ENCODE results near the gene NKD1. TPM values are rescaled to one million over a fixed set of nuclear protein-coding genes. Genes with fewer than 3 reads are reported as not detected.
A peak's percentile ranks its signal among the peaks of the same experiment; 100 is the strongest.
"Not testable (repeated sequence)": the region's sequence is repeated elsewhere in the genome, so short reads cannot be mapped to it uniquely, and the experiment has no call there.

The NKD1 gene
- total and polyA plus RNA-seq, 7 donors: under 0.01 to 18.0 (median 6.7) TPM

- H3K4me1 ChIP-seq: peaks cover 0 to 19% (median 16%) of the 10 kb centered on the region in 4 donors
- DNase-seq: peak; percentile 15
- no peaks in the 10 kb centered on the region for H3K9me3 ChIP-seq
- no peaks in the 10 kb centered on the region for H3K27me3 ChIP-seq
- H3K4me3 ChIP-seq: no peak overlapping the region
- no peaks in the 10 kb centered on the region for H3K36me3 ChIP-seq
- WGBS, 2 donors: 87 to 88% methylated on average over 2 of the region's 2 CpGs
- no peak overlapping the region for H3K27ac ChIP-seq
- TF ChIP-seq, protein P1, sequence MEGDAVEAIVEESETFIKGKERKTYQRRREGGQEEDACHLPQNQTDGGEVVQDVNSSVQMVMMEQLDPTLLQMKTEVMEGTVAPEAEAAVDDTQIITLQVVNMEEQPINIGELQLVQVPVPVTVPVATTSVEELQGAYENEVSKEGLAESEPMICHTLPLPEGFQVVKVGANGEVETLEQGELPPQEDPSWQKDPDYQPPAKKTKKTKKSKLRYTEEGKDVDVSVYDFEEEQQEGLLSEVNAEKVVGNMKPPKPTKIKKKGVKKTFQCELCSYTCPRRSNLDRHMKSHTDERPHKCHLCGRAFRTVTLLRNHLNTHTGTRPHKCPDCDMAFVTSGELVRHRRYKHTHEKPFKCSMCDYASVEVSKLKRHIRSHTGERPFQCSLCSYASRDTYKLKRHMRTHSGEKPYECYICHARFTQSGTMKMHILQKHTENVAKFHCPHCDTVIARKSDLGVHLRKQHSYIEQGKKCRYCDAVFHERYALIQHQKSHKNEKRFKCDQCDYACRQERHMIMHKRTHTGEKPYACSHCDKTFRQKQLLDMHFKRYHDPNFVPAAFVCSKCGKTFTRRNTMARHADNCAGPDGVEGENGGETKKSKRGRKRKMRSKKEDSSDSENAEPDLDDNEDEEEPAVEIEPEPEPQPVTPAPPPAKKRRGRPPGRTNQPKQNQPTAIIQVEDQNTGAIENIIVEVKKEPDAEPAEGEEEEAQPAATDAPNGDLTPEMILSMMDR (IDR thresholded peaks at IDR 0.05): no peak
- TF ChIP-seq POLR2A (IDR thresholded peaks at IDR 0.05) (no peak), EP300 (IDR thresholded peaks at IDR 0.05) (no peak), POLR2AphosphoS5 (IDR thresholded peaks at IDR 0.05) (no peak)
- intact Hi-C loops (cut with DNase I): no loop called here
These were observed 46.9 kb upstream of the NKD1 start for GRCh38 chr16:50501251-50501650.

GRCh38 chr16:50501986-50502615, 46.1 kb upstream of the NKD1 start:
- DNase-seq: peak; percentile 20
- Histone ChIP-seq H3K27me3 (no peaks in the 10 kb centered on the region), H3K27ac (no peak overlapping the region), H3K36me3 (no peaks in the 10 kb centered on the region), H3K4me1 (peaks cover 0 to 19% (median 16%) of the 10 kb centered on the region in 4 donors), H3K4me3 (no peak overlapping the region), H3K9me3 (no peaks in the 10 kb centered on the region)
- TF ChIP-seq, protein P1 (IDR thresholded peaks at IDR 0.05): no peak
- no peak for TF ChIP-seq EP300 (IDR thresholded peaks at IDR 0.05)
- no peak for TF ChIP-seq POLR2A (IDR thresholded peaks at IDR 0.05)
- TF ChIP-seq POLR2AphosphoS5 (IDR thresholded peaks at IDR 0.05): no peak
- intact Hi-C loops (cut with DNase I): no loop called here
- 80 to 84% methylated on average over 5 of the region's 5 CpGs for WGBS, 2 donors

GRCh38 chr16:50502616-50503011, 45.6 kb upstream of the NKD1 start:
- H3K27ac ChIP-seq: no peak overlapping the region

DNA sequence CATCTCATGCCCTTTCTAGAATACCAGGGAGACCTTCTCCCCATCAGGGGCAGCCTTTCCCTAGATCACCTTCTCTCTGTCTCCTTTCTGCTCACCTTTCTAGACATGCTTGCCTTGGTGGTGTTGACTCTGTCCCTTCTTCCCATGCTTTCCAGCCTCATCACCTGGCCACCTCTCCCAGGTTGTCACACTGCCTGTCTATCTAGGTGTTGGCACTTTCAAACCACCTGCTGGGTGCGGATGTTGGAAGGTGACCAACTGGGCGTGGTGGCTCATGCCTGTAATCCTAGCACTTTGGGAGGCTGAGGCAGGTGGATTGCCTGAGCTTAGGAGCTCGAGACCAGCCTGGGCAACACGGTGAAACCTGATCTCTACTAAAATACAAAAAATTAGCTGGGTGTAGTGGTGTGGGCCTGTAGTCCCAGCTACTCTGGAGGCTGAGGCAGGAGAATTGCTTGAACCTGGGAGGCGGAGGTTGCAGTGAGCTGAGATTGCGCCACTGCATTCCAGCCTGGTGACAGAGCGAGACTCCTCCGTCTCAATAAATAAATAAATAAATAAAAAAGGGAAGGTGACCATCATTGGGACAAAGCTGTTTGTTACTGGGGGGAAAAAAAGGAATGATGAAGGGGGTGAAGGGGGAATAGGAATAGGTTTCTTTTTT, 44.2 kb upstream of the NKD1 start:
- H3K4me1 ChIP-seq; H3K27ac ChIP-seq; intact Hi-C loops (cut with DNase I); H3K36me3 ChIP-seq; H3K9me3 ChIP-seq; H3K27me3 ChIP-seq; H3K4me3 ChIP-seq: not testable (repeated sequence)
- DNase-seq: peak; percentile 26
- WGBS, 2 donors: 43 to 79% methylated on average over 8 of the region's 8 CpGs

More at GRCh38 chr16:50502616-50503011, 45.6 kb upstream of the NKD1 start:
- H3K27me3 ChIP-seq: no peaks in the 10 kb centered on the region
- H3K9me3 ChIP-seq: no peaks in the 10 kb centered on the region
- intact Hi-C loops (cut with DNase I): no loop called here
- 32 to 56% methylated on average over 10 of the region's 10 CpGs for WGBS, 2 donors
- TF ChIP-seq, protein P1 (IDR thresholded peaks at IDR 0.05): no peak
- TF ChIP-seq EP300 (IDR thresholded peaks at IDR 0.05) (no peak), POLR2AphosphoS5 (IDR thresholded peaks at IDR 0.05) (no peak), POLR2A (IDR thresholded peaks at IDR 0.05) (no peak)
- DNase-seq: no peak
- peaks cover 0 to 19% (median 16%) of the 10 kb centered on the region in 4 donors for H3K4me1 ChIP-seq
- no peak overlapping the region for H3K4me3 ChIP-seq
- H3K36me3 ChIP-seq: no peaks in the 10 kb centered on the region

GRCh38 chr16:50505115-50505514, 43.1 kb upstream of the NKD1 start:
- Histone ChIP-seq H3K9me3 (no peaks in the 10 kb centered on the region), H3K4me3 (no peak overlapping the region), H3K4me1 (no peaks in the 10 kb centered on the region), H3K36me3 (no peaks in the 10 kb centered on the region), H3K27ac (no peak overlapping the region), H3K27me3 (no peaks in the 10 kb centered on the region)
- 85 to 87% methylated on average over 5 of the region's 5 CpGs for WGBS, 2 donors
- intact Hi-C loops (cut with DNase I): no loop called here
- DNase-seq: no peak
- TF ChIP-seq POLR2A (IDR thresholded peaks at IDR 0.05) (no peak), POLR2AphosphoS5 (IDR thresholded peaks at IDR 0.05) (no peak), EP300 (IDR thresholded peaks at IDR 0.05) (no peak)
- TF ChIP-seq, protein P1 (IDR thresholded peaks at IDR 0.05): no peak

All from sigmoid colon (tissue), 7 donors.